Neural cell (in vitro differentiated cells): Measurements from ENCODE around the gene CEP162. TPM values are rescaled to one million over a fixed set of nuclear protein-coding genes. Genes with fewer than 3 reads are reported as not detected.

ENCODE experiments used
- H2AFZ ChIP-seq: fragments of 200-600, 300-800 bp; sonication (generic), shearing (Covaris generic); 2 replicates; pipeline ENCODE4 v1.6.0; 2014; ENCODE audit warnings: low read depth, mild to moderate bottlenecking, antibody characterized with exemption, low read length, moderate library complexity
- H3F3A ChIP-seq: fragments of 200-600 bp; shearing (Covaris generic); 2 replicates; pipeline ENCODE4 v1.6.1; 2016; ENCODE audit warnings: mild to moderate bottlenecking, moderate library complexity, mixed read lengths, antibody characterized with exemption, low read length; ENCODE audit not compliant: insufficient read depth, poor library complexity, severe bottlenecking
- H3K27ac ChIP-seq: fragments of 200-600, 300-800 bp; sonication (generic), shearing (Covaris generic); 2 replicates; pipeline ENCODE4 v1.5.1; 2014; ENCODE audit warnings: mild to moderate bottlenecking, low read length, moderate library complexity
- H3K27me3 ChIP-seq: fragments of 300-800, 200-600 bp; sonication (generic), shearing (Covaris generic); 2 replicates; pipeline ENCODE4 v1.6.0; 2014; ENCODE audit warnings: mild to moderate bottlenecking, low read depth, low read length, moderate library complexity; ENCODE audit not compliant: insufficient read depth
- H3K36me3 ChIP-seq: fragments of 300-800, 200-600 bp; sonication (generic), shearing (Covaris generic); 2 replicates; pipeline ENCODE4 v1.5.1; 2014; ENCODE audit warnings: mild to moderate bottlenecking, antibody characterized with exemption, low read length, moderate library complexity; ENCODE audit not compliant: insufficient read depth
- H3K4me2 ChIP-seq: fragments of 300-800, 200-600 bp; sonication (generic), shearing (Covaris generic); 2 replicates; pipeline ENCODE4 v1.6.0; 2014; ENCODE audit warnings: mild to moderate bottlenecking, low read length
- H3K4me3 ChIP-seq: fragments of 300-800, 200-600 bp; sonication (generic), shearing (Covaris generic); 2 replicates; pipeline ENCODE4 v1.5.1; 2014; ENCODE audit warnings: mild to moderate bottlenecking, low read length, moderate library complexity
- H3K79me2 ChIP-seq: fragments of 200-600 bp; shearing (Covaris generic); replicated peaks from 2 replicates; pipeline ENCODE4 v1.6.0; 2014; ENCODE audit warnings: mild to moderate bottlenecking, low read length, moderate library complexity; ENCODE audit not compliant: insufficient read depth
- H3K9ac ChIP-seq: fragments of 300-800, 200-600 bp; sonication (generic), shearing (Covaris generic); 2 replicates; pipeline ENCODE4 v1.6.1; 2016; ENCODE audit warnings: mild to moderate bottlenecking, low read length, mixed read lengths
- H3K9me2 ChIP-seq: fragments of 200-600 bp; shearing (Covaris generic); 2 replicates; pipeline ENCODE4 v1.6.1; 2016; ENCODE audit warnings: mild to moderate bottlenecking, low read length, mixed read lengths; ENCODE audit not compliant: insufficient read depth
- H3K9me3 ChIP-seq: fragments of 200-600, 300-800 bp; sonication (generic), shearing (Covaris generic); 2 replicates; pipeline ENCODE4 v1.6.1; 2016; ENCODE audit warnings: mild to moderate bottlenecking, mixed run types, low read length, moderate library complexity, mixed read lengths
- H4K20me1 ChIP-seq: fragments of 200-600 bp; shearing (Covaris generic); 2 replicates; pipeline ENCODE4 v1.6.1; 2016; ENCODE audit warnings: mild to moderate bottlenecking, mixed run types; ENCODE audit not compliant: insufficient read depth
- EP300 ChIP-seq: fragments of 450-650 bp; conservative IDR thresholded peaks from 2 replicates; pipeline ENCODE4 v1.6.1; 2014; ENCODE audit warnings: antibody characterized with exemption, mild to moderate bottlenecking, moderate library complexity; ENCODE audit not compliant: poor library complexity, severe bottlenecking
- EZH2 ChIP-seq: fragments of 200-600, 300-800 bp; shearing (Covaris generic), sonication (generic); IDR thresholded peaks from 2 replicates; pipeline ENCODE4 v1.6.1; 2014; ENCODE audit warnings: antibody characterized with exemption, low read length, borderline replicate concordance, mild to moderate bottlenecking; ENCODE audit not compliant: insufficient read depth, poor library complexity, severe bottlenecking
- MXI1 ChIP-seq: fragments of 450-650 bp; conservative IDR thresholded peaks from 2 replicates; pipeline ENCODE4 v1.6.1; 2014; ENCODE audit warnings: antibody characterized with exemption, mild to moderate bottlenecking; ENCODE audit not compliant: poor library complexity, severe bottlenecking
- POLR2AphosphoS5 ChIP-seq: IDR thresholded peaks from 2 replicates; pipeline ENCODE4 v1.6.1; 2012
- RAD21 ChIP-seq: fragments of 450-650 bp; conservative IDR thresholded peaks from 2 replicates; pipeline ENCODE4 v1.6.1; 2014; ENCODE audit warnings: antibody characterized with exemption, mild to moderate bottlenecking, moderate library complexity
- SMC3 ChIP-seq: fragments of 450-650 bp; conservative IDR thresholded peaks from 2 replicates; pipeline ENCODE4 v1.6.1; 2014; ENCODE audit warnings: antibody characterized with exemption, mild to moderate bottlenecking, moderate library complexity; ENCODE audit not compliant: poor library complexity
- TAF1 ChIP-seq: IDR thresholded peaks from 2 replicates; pipeline ENCODE4 v1.6.1; 2012; ENCODE audit warnings: low read depth
- polyA plus RNA-seq: library from polyadenylated mRNA; depleted of rRNA; stranded (reverse); fragments of >200 nt; gene quantifications from 2 replicates; pipeline ENCODE4 v1.2.3, GENCODE V29; 2014
- TF ChIP-seq, protein P1 (sequence below): fragments of 450-650 bp; IDR thresholded peaks from 2 replicates; pipeline ENCODE4 v1.5.1; 2014; ENCODE audit warnings: antibody characterized with exemption, mild to moderate bottlenecking, moderate library complexity; ENCODE audit not compliant: poor library complexity, severe bottlenecking
- TF ChIP-seq, protein P2 (sequence below): IDR thresholded peaks from 2 replicates; pipeline ENCODE4 v1.6.1; 2012; ENCODE audit warnings: borderline replicate concordance

The CEP162 gene
- polyA plus RNA-seq, 1 donor from 2014 or later = 19.3 TPM

DNA sequence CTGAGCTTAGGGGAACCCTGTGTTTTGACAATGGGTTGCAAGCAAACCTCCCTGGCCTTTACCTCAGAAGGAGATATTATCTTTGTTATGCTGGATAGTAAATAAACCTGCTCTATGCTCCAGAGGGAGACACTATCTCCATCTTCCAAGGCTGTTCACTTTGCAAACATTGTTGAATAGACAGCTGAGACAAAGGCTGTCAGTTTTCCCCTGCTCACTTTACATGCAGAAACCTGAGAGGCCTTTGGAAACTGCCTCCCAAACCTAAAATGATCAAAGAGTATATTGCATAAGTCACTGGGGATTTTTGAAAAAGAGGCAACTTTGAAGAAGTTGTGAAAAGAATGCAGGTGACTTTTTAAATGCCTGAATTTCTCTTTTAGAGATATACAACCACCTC, 132.3 kb downstream of the CEP162 start:
- no peaks in the 10 kb centered on the region for H3K9me2 ChIP-seq
- H3K4me2 ChIP-seq = no peak overlapping the region
- H3K4me3 ChIP-seq = no peak overlapping the region
- TF ChIP-seq MXI1 (no peak), SMC3 (no peak), RAD21 (no peak), POLR2AphosphoS5 (no peak), TAF1 (no peak), EP300 (no peak)
- TF ChIP-seq, protein P1, sequence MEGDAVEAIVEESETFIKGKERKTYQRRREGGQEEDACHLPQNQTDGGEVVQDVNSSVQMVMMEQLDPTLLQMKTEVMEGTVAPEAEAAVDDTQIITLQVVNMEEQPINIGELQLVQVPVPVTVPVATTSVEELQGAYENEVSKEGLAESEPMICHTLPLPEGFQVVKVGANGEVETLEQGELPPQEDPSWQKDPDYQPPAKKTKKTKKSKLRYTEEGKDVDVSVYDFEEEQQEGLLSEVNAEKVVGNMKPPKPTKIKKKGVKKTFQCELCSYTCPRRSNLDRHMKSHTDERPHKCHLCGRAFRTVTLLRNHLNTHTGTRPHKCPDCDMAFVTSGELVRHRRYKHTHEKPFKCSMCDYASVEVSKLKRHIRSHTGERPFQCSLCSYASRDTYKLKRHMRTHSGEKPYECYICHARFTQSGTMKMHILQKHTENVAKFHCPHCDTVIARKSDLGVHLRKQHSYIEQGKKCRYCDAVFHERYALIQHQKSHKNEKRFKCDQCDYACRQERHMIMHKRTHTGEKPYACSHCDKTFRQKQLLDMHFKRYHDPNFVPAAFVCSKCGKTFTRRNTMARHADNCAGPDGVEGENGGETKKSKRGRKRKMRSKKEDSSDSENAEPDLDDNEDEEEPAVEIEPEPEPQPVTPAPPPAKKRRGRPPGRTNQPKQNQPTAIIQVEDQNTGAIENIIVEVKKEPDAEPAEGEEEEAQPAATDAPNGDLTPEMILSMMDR = no peak
- H3K36me3 ChIP-seq = no peaks in the 10 kb centered on the region
- no peaks in the 10 kb centered on the region for H3F3A ChIP-seq
- H3K27me3 ChIP-seq = no peaks in the 10 kb centered on the region
- H2AFZ ChIP-seq = no peak overlapping the region
- no peak overlapping the region for H3K9ac ChIP-seq
- no peak overlapping the region for H3K27ac ChIP-seq
- no peaks in the 10 kb centered on the region for H3K79me2 ChIP-seq
- H4K20me1 ChIP-seq = no peaks in the 10 kb centered on the region
- no peaks in the 10 kb centered on the region for H3K9me3 ChIP-seq

DNA sequence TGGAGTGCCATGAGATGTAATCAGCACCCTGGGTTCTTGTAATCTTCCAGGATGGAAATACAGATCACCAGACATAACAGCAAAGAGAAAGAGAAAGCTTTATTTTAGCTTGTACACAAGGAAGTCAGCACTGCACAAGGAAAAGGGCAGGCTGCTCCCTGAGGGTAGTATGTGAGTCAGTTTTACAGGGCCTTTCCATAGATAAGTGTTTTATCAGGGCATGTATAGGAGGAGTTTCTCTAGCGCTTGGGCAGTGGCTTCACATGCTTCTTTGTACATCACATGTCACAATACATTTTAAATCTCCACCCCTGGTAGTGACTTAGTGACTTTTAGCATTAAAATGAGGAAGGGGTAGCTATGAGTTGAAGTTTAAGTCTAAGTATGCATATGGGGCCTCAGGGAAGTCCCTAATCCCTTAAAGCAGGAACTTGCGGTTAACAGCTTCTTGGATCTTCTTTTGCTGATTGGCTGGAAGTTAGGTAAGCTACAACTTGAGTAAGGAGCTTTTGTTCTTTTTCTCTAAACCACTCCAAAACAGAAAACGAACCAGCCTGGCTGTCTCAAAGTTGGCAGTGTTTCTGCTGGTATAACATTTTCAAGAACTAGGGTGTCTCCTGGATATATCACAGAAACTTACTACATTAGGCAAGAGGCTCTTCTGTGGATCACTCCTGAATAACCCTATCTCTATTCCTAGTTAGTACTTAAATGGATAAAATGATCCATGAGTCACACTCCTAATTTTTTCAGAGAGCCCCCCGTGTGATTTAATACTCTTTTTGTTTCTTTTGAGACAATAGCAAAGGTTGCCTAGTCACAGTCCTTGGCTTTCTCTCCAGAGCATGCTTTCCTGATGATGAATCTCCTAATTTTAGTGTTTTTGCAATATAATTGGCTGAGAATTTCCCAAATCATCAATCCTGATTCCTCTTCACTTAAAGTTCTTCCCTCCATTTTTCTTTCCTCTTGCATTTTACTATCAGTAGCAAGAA, 133.7 kb downstream of the CEP162 start:
- H3K36me3 ChIP-seq = no peaks in the 10 kb centered on the region
- no peak overlapping the region for H3K4me2 ChIP-seq
- no peaks in the 10 kb centered on the region for H3K9me2 ChIP-seq
- no peaks in the 10 kb centered on the region for H3K27me3 ChIP-seq
- no peak overlapping the region for H3K4me3 ChIP-seq
- H3K9me3 ChIP-seq = no peaks in the 10 kb centered on the region
- H4K20me1 ChIP-seq = no peaks in the 10 kb centered on the region
- no peaks in the 10 kb centered on the region for H3F3A ChIP-seq
- H2AFZ ChIP-seq = no peak overlapping the region
- H3K9ac ChIP-seq = no peak overlapping the region
- no peaks in the 10 kb centered on the region for H3K79me2 ChIP-seq
- no peak overlapping the region for H3K27ac ChIP-seq
- TF ChIP-seq MXI1 (no peak), EZH2 (no peak), TAF1 (no peak), RAD21 (no peak), EP300 (no peak), SMC3 (no peak), POLR2AphosphoS5 (no peak)
- TF ChIP-seq, protein P2, sequence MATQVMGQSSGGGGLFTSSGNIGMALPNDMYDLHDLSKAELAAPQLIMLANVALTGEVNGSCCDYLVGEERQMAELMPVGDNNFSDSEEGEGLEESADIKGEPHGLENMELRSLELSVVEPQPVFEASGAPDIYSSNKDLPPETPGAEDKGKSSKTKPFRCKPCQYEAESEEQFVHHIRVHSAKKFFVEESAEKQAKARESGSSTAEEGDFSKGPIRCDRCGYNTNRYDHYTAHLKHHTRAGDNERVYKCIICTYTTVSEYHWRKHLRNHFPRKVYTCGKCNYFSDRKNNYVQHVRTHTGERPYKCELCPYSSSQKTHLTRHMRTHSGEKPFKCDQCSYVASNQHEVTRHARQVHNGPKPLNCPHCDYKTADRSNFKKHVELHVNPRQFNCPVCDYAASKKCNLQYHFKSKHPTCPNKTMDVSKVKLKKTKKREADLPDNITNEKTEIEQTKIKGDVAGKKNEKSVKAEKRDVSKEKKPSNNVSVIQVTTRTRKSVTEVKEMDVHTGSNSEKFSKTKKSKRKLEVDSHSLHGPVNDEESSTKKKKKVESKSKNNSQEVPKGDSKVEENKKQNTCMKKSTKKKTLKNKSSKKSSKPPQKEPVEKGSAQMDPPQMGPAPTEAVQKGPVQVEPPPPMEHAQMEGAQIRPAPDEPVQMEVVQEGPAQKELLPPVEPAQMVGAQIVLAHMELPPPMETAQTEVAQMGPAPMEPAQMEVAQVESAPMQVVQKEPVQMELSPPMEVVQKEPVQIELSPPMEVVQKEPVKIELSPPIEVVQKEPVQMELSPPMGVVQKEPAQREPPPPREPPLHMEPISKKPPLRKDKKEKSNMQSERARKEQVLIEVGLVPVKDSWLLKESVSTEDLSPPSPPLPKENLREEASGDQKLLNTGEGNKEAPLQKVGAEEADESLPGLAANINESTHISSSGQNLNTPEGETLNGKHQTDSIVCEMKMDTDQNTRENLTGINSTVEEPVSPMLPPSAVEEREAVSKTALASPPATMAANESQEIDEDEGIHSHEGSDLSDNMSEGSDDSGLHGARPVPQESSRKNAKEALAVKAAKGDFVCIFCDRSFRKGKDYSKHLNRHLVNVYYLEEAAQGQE = no peak
- TF ChIP-seq, protein P1 = no peak
